Endothelial cell of umbilical vein (primary cell): Measurements from ENCODE around the gene COMP. TPM values are rescaled to one million over a fixed set of nuclear protein-coding genes. Genes with fewer than 3 reads are reported as not detected.

ENCODE experiments used
- BruUV-seq: library from RNA; stranded (reverse); fragments of 400-500 nt; replicated peaks from 2 replicates; lab custom pipeline; 2021; lab: Mats Ljungman, UMichigan
- CTCF ChIA-PET: fragments of 300-600, 350-600 bp; sonication (Branson Sonifier 250); formaldehyde crosslinking; loops from one replicate; lab custom pipeline; 2021; ENCODE audit warnings: antibody characterized with exemption, inconsistent platforms; lab: Charles Lee
- POLR2A ChIA-PET: fragments of 300-600, 350-600 bp; sonication (Branson Sonifier 250); formaldehyde crosslinking; loops from one replicate; lab custom pipeline; 2021; ENCODE audit warnings: antibody characterized with exemption, inconsistent platforms; lab: Charles Lee
- DNase-seq: peaks from one replicate; pipeline ENCODE4 v3.0.0-alpha.2; 2011; ENCODE audit warnings: low read depth, low spot score
- FAIRE-seq: peaks from 2 replicates; lab custom pipeline; 2011; peaks lifted over from hg19 to GRCh38; lab: Jason Lieb, UNC
- H2AFZ ChIP-seq: 2 replicates; pipeline ENCODE4 v1.6.0; 2012; ENCODE audit warnings: low read depth, low read length, control low read depth, inconsistent platforms
- H3K27ac ChIP-seq: 2 replicates; pipeline ENCODE4 v1.5.1; 2011; ENCODE audit warnings: low read depth, mild to moderate bottlenecking, control low read depth, low read length, moderate library complexity; ENCODE audit not compliant: insufficient read depth
- H3K27me3 ChIP-seq, 2 experiments: 2 replicates each; pipeline versions ENCODE4 v1.6.0 to v1.6.1; 2011; ENCODE audit warnings: low read length in 2 of 2, mixed read lengths in 1 of 2; ENCODE audit not compliant: control insufficient read depth in 2 of 2, insufficient read depth in 2 of 2
- H3K36me3 ChIP-seq, 2 experiments: 2 replicates in 1 of 2; 3 replicates in 1 of 2; pipeline ENCODE4 v1.5.1; 2011; ENCODE audit warnings: low read length in 2 of 2, mild to moderate bottlenecking in 1 of 2, moderate library complexity in 1 of 2; ENCODE audit not compliant: control insufficient read depth in 2 of 2, insufficient read depth in 2 of 2; ENCODE audit errors: extremely low read depth in 1 of 2
- H3K4me1 ChIP-seq: 3 replicates; pipeline ENCODE4 v1.5.1; 2011; ENCODE audit warnings: mild to moderate bottlenecking, low read length; ENCODE audit not compliant: control insufficient read depth, insufficient read depth; ENCODE audit errors: extremely low read depth
- H3K4me2 ChIP-seq: 2 replicates; pipeline ENCODE4 v1.6.1; 2011; ENCODE audit warnings: low read length, control low read depth, mixed read lengths; ENCODE audit not compliant: insufficient read depth
- H3K4me3 ChIP-seq, 3 experiments: fragments of 200-600 bp in 1 of 3; sonication (generic), shearing (Covaris generic) in 1 of 3; replicated peaks in 1 of 3; 2 replicates each; pipeline ENCODE4 v1.5.1; 2011 to 2016; ENCODE audit warnings: control low read depth in 3 of 3, low read length in 3 of 3, mild to moderate bottlenecking in 2 of 3, inconsistent platforms in 1 of 3, low read depth in 1 of 3, moderate library complexity in 1 of 3; ENCODE audit not compliant: insufficient read depth in 1 of 3
- H3K79me2 ChIP-seq: 2 replicates; pipeline ENCODE4 v1.6.0; 2012; ENCODE audit warnings: low read length, inconsistent platforms; ENCODE audit not compliant: control insufficient read depth, insufficient read depth
- H3K9ac ChIP-seq: replicated peaks from 2 replicates; pipeline ENCODE3; 2011; ENCODE audit warnings: low read length, control low read depth; ENCODE audit not compliant: insufficient read depth; ENCODE audit errors: extremely low read depth
- H3K9me1 ChIP-seq: replicated peaks from 3 replicates; pipeline ENCODE4 v1.6.0; 2011; ENCODE audit warnings: mild to moderate bottlenecking, low read length; ENCODE audit not compliant: control insufficient read depth, insufficient read depth; ENCODE audit errors: extremely low read depth
- H3K9me3 ChIP-seq: replicated peaks from 2 replicates; pipeline ENCODE4 v1.5.1; 2012; ENCODE audit warnings: low read length, inconsistent platforms; ENCODE audit not compliant: control insufficient read depth, insufficient read depth
- H4K20me1 ChIP-seq: replicated peaks from 2 replicates; pipeline ENCODE3; 2011; ENCODE audit warnings: mild to moderate bottlenecking, low read length; ENCODE audit not compliant: control insufficient read depth, insufficient read depth; ENCODE audit errors: extremely low read depth
- EZH2 ChIP-seq: IDR thresholded peaks from 2 replicates; pipeline ENCODE4 v1.6.1; 2012; ENCODE audit warnings: borderline replicate concordance, low read depth, mild to moderate bottlenecking, moderate library complexity, low read length, inconsistent platforms; ENCODE audit not compliant: severe bottlenecking
- FOS ChIP-seq: IDR thresholded peaks from 2 replicates; pipeline ENCODE4 v1.6.1; 2011; ENCODE audit warnings: mild to moderate bottlenecking, low read length, moderate library complexity, borderline replicate concordance; ENCODE audit not compliant: insufficient read depth
- GATA2 ChIP-seq: IDR thresholded peaks from 2 replicates; pipeline ENCODE4 v1.7.0; 2011; ENCODE audit warnings: low read depth, mild to moderate bottlenecking, moderate library complexity, mixed read lengths, low read length; ENCODE audit not compliant: insufficient read length, insufficient read depth
- JUN ChIP-seq: IDR thresholded peaks from 2 replicates; pipeline ENCODE4 v1.6.1; 2011; ENCODE audit warnings: borderline replicate concordance, low read depth; ENCODE audit not compliant: insufficient read length, insufficient read depth
- MYC ChIP-seq: IDR thresholded peaks from one replicate; pipeline ENCODE4 v1.6.1; 2011; ENCODE audit warnings: mild to moderate bottlenecking, low read depth, low read length
- POLR2A ChIP-seq: IDR thresholded peaks from 2 replicates; pipeline ENCODE4 v1.6.1; 2012; ENCODE audit warnings: low read depth, mild to moderate bottlenecking, control low read depth, low read length
- POLR2AphosphoS5 ChIP-seq: IDR thresholded peaks from 2 replicates; pipeline ENCODE4 v1.6.1; 2012; ENCODE audit warnings: low read depth, mild to moderate bottlenecking, control low read depth, low read length, moderate library complexity; ENCODE audit not compliant: insufficient read depth
- dilution Hi-C: fragments of 300-500 bp; cut with MboI; formaldehyde crosslinking; loops from one replicate; pipeline ENCODE4 v1.15.0; 2019; ENCODE audit warnings: low sequenced_read_pairs; ENCODE audit not compliant: extremely low pct_ligation_motif_present
- intact Hi-C: fragments of 100-400 bp; cut with micrococcal nuclease; formaldehyde crosslinking; loops from one replicate; pipeline ENCODE4 v1.10.0; 2022
- polyA plus RNA-seq, 4 experiments: library from polyadenylated mRNA; depleted of rRNA in 3 of 4; stranded (reverse) in 3 of 4; unstranded in 1 of 4; fragments of >200 nt; gene quantifications; 2 replicates each; pipeline versions ENCODE4 v1.2.1 to v1.2.3, GENCODE V29; 2011 to 2012; ENCODE audit warnings: missing spikeins in 1 of 4
- total RNA-seq: library from RNA; stranded (reverse); gene quantifications from 2 replicates; pipeline ENCODE4 v1.2.3, GENCODE V29; 2021
- TF ChIP-seq, protein P1 (sequence below): IDR thresholded peaks from 2 replicates; pipeline ENCODE4 v1.6.1; 2011; ENCODE audit not compliant: insufficient read depth, insufficient read length
- TF ChIP-seq, protein P2 (sequence below), 2 donors: IDR thresholded peaks; 1 replicate in 1 of 2; 2 replicates in 1 of 2; pipeline ENCODE4 v1.5.1; 2011; ENCODE audit warnings: low read length in 2 of 2, mild to moderate bottlenecking in 2 of 2, moderate library complexity in 2 of 2, control low read depth in 1 of 2, inconsistent platforms in 1 of 2, low read depth in 1 of 2; ENCODE audit not compliant: insufficient read depth in 1 of 2; ENCODE audit errors: extremely low read depth in 1 of 2

The COMP gene
- total and polyA plus RNA-seq, 2 donors (not counting 3 experiments of a cell fraction or from before 2014, with no cell fraction given): not detected

DNA sequence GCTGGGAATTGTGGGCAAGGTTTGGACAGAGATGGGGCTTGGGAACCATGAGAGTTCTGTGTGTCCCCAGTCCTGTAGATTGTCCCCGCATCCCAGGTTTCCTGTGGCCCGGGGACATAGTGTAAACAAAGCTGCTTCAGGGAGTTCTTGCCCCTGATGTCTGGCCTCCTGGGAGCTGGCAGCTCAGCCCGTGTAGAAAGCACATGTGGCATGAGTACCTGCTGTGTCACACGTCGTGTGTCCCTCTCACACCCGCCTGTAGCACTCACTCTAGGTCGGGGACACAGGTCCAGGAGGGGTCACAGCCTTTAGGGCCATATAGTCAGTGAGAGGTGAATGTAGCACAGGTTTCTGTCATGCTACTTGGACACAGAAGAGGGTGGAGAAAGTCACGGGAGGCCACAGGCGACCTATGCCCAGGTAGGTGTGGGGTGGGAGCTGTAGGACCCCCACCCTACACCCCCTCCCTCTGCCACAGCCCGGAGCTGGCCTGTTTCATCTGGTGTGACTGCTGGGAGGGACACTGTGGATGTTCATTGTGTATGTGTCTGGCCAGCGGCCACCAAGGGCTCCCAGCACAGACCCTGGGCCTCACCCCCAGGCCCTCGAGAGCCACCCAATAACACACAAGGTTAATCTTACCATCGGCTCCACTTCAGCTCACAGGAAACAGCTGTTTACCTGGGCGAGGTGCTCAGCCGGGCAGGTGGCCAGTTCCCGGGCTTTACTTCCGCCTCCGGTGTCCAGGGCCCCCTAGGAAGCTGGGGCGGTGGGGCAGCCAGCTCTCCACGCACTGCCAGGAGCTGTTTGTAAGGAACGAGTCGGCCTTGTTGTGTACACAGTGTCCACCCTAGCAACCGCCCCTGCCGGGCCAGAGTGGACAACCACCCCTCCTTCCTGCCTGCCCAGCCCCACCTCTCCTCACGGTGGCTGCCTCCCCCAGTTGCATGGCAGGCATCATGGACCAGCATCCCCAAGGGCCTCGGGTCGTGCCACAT, 49.7 kb downstream of the COMP start:
- H3K4me2 ChIP-seq: no peak overlapping the region
- H3K9ac ChIP-seq: no peak overlapping the region
- TF ChIP-seq, protein P1, sequence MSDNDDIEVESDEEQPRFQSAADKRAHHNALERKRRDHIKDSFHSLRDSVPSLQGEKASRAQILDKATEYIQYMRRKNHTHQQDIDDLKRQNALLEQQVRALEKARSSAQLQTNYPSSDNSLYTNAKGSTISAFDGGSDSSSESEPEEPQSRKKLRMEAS: no peak
- no peak for TF ChIP-seq GATA2
- TF ChIP-seq POLR2A: no peak
- TF ChIP-seq JUN: no peak
- no peak for TF ChIP-seq POLR2AphosphoS5
- TF ChIP-seq FOS: no peak
- TF ChIP-seq, protein P2, sequence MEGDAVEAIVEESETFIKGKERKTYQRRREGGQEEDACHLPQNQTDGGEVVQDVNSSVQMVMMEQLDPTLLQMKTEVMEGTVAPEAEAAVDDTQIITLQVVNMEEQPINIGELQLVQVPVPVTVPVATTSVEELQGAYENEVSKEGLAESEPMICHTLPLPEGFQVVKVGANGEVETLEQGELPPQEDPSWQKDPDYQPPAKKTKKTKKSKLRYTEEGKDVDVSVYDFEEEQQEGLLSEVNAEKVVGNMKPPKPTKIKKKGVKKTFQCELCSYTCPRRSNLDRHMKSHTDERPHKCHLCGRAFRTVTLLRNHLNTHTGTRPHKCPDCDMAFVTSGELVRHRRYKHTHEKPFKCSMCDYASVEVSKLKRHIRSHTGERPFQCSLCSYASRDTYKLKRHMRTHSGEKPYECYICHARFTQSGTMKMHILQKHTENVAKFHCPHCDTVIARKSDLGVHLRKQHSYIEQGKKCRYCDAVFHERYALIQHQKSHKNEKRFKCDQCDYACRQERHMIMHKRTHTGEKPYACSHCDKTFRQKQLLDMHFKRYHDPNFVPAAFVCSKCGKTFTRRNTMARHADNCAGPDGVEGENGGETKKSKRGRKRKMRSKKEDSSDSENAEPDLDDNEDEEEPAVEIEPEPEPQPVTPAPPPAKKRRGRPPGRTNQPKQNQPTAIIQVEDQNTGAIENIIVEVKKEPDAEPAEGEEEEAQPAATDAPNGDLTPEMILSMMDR (IDR thresholded peaks at IDR 0.05; ENCODE audit: extremely low read depth in 1 of 2, insufficient read depth in 1 of 2, low read depth in 1 of 2, low read length in 2 of 2): no peak
- TF ChIP-seq EZH2: no peak
- no peak for TF ChIP-seq MYC
- no peaks in the 10 kb centered on the region for H3K9me1 ChIP-seq
- H3K27me3 ChIP-seq: no peaks in the 10 kb centered on the region
- H3K79me2 ChIP-seq: no peaks in the 10 kb centered on the region
- dilution Hi-C loops: no loop called here
- ChIA-PET CTCF (no interaction called here), POLR2A (interaction anchor here (0.5 kb wide), 1 partner anchor 360 kb away, joined by 3 read pairs; no protein-coding TSS in a partner anchor)
- no peaks in the 10 kb centered on the region for H3K4me1 ChIP-seq
- no peak overlapping the region for H2AFZ ChIP-seq
- H3K27ac ChIP-seq: no peak overlapping the region
- FAIRE-seq: no peak
- intact Hi-C loops: no loop called here
- H4K20me1 ChIP-seq: no peaks in the 10 kb centered on the region
- no peaks in the 10 kb centered on the region for H3K9me3 ChIP-seq
- no peak for DNase-seq
- no peak overlapping the region for H3K4me3 ChIP-seq
- BruUV-seq: no TSS peak
- no peaks in the 10 kb centered on the region for H3K36me3 ChIP-seq
